Body of pancreas (tissue), 4 donors: ENCODE data around the gene GMDS.

ENCODE experiments used
- POLR2A ChIP-seq, 3 donors: fragments of 450-650 bp; IDR thresholded peaks; one replicate each; pipeline ENCODE4 v1.6.1; 2016; ENCODE audit warnings: antibody characterized with exemption in 3 of 3, mild to moderate bottlenecking in 2 of 3
- TF ChIP-seq, protein P1 (sequence below), 7 experiments: fragments of 450-650 bp in 4 of 7; fragments of 200-600 bp in 3 of 7; sonication (generic) in 3 of 7; IDR thresholded peaks; one replicate each; pipeline ENCODE4 v1.5.1; 2016 to 2019; ENCODE audit warnings: antibody characterized with exemption in 7 of 7

DNA sequence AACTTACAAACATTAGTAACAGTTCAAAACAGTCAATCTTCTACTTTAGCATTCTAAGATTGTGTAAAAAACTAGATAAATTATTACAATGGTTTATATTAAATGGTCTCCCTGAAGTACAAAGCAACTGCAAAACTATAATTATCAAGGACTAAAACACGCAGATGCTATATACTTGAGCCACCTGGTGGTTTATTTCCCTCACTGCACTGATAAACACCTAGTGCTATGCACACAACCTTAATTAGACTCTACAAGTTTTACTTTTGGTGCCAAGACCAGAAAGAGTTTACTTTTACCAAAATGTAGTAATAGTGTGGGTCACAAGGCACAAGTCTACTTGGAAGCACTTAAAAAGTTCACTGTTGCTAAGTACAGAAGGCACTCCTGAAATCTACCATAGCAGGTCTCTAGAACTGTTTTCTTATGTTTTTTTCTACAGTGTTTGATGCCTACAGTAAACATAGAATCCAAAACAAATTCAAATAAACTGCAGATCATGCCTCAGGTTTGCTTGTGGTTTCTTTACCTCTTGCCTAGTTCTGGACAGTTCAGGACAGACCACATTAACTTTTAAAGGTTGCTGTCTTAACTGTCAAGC is 49.2 kb downstream of the GMDS start:
- no peak for TF ChIP-seq POLR2A (IDR thresholded peaks at IDR 0.05)
- TF ChIP-seq, protein P1, sequence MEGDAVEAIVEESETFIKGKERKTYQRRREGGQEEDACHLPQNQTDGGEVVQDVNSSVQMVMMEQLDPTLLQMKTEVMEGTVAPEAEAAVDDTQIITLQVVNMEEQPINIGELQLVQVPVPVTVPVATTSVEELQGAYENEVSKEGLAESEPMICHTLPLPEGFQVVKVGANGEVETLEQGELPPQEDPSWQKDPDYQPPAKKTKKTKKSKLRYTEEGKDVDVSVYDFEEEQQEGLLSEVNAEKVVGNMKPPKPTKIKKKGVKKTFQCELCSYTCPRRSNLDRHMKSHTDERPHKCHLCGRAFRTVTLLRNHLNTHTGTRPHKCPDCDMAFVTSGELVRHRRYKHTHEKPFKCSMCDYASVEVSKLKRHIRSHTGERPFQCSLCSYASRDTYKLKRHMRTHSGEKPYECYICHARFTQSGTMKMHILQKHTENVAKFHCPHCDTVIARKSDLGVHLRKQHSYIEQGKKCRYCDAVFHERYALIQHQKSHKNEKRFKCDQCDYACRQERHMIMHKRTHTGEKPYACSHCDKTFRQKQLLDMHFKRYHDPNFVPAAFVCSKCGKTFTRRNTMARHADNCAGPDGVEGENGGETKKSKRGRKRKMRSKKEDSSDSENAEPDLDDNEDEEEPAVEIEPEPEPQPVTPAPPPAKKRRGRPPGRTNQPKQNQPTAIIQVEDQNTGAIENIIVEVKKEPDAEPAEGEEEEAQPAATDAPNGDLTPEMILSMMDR (IDR thresholded peaks at IDR 0.05): peak; percentile 53 to 87 (median 80)
